ENCODE results near the gene CSK.

The CSK gene

DNA sequence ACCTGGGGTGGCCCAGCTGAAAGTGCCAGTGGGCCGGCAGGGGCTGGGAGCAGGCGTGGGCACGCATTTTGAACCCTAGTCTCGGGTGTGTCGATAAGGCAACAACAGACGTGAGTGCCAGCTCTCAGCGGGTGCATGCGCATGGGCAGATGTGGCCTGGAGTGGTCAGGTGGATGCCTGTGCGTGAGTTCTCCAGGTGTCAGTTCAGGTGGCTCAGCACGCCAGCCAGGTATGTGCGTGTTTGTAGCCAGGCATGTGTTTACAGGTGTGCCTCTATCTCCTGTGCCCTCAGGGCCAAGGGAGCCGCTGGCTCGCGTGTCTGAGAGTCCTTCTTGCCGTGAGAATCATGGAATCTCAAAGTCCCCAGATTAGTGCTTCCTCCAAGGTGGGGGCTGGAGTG lies 18.5 kb upstream of the CSK start:
- no peak for ATAC-seq
- Mint-ChIP-seq H3K27me3 (peaks cover 2% of the 10 kb centered on the region), H3K36me3 (ENCODE audit: low read depth) (no peaks in the 10 kb centered on the region), H3K4me3 (no peak overlapping the region), H3K4me1 (peaks cover 5% of the 10 kb centered on the region), H3K27ac (no peak overlapping the region), H3K9me3 (no peaks in the 10 kb centered on the region)
- no peak for DNase-seq

DNA sequence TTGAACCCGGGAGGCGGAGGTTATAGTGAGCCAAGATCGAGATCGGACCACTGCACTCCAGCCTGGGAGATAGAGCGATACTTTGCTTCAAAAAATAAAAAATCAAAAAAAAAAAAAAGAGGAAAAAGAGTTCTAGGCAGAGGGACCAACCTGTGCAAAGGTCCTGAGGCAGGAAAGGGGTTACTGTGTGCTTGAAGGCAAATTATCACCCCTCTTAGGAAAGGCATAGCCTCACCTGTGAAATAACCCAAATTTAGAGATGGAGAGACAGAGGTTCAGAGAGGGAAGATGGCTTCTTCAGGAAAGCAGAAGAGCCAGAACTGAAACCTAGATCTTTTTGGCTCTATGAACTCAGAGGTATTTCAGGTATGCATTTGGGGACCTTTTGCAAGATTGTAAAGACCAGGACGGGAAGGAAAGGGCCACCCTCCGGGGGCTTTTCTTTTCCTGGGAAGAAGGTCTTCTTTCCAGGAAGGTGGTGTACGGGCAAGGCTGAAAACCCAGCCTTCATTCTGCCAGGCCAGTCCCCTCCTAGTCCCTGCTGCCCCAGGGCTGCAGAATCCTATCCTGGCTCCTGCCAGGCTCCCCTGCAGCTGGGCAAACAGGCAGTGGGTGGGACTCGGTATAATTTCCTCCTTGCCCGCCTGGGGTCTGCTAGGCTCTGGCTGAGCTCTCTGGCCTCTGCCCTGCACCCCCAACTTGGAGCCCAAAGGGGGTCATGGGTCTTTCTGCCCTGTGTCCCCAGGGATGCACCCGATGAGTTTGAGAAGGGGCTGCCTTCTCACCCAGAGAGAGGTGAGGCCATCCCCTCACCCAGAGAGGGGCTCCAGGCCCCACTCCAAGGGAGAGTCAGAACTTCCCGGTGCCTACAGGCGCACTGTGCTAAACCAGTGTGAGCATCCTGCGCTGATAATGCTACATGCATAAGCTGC lies 14.4 kb upstream of the CSK start:
- Mint-ChIP-seq H3K27me3 (peaks cover 6% of the 10 kb centered on the region), H3K36me3 (ENCODE audit: low read depth) (no peaks in the 10 kb centered on the region), H3K4me1 (peaks cover 19% of the 10 kb centered on the region), H3K9me3 (no peaks in the 10 kb centered on the region), H3K4me3 (no peak overlapping the region), H3K27ac (no peak overlapping the region)
- DNase-seq (no peak), ATAC-seq (no peak)

DNA sequence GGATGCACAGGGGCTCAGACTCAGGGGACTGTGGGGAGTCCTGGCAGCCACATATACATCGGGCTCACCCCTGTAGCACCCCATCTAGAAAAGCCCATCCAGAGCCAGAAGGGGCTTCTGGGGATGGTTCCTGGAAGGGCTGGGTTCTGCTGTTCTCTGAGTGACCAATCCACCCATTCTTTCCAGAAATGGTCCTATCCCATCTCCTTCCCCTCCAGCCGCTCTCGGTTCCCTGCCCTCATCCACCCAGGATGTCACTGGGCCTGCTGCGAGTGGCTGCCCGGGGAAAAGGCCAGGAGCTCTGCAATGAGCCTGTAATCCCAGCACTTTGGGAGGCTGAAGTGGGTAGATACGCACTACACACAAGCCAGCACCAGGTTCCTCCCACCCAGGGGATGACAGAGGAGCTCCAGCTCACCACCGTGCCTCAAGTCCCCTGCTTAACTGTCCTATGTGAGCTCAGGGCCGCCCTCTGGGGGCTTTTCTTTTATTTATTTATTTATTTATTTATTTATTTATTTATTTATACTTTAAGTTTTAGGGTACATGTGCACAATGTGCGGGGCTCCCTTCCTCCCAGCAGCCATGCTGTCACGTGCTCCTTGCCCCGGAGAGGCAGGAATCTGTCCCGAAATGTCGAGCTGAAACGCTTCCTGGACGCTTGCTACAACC lies 13.6 kb upstream of the CSK start:
- H3K4me3 Mint-ChIP-seq: no peak overlapping the region
- no peaks in the 10 kb centered on the region for H3K9me3 Mint-ChIP-seq
- DNase-seq: no peak
- ATAC-seq: no peak
- peaks cover 22% of the 10 kb centered on the region for H3K4me1 Mint-ChIP-seq
- H3K36me3 Mint-ChIP-seq (ENCODE audit: low read depth): no peaks in the 10 kb centered on the region
- peak overlapping the region; percentile 40 for H3K27ac Mint-ChIP-seq
- H3K27me3 Mint-ChIP-seq: peaks cover 6% of the 10 kb centered on the region

DNA sequence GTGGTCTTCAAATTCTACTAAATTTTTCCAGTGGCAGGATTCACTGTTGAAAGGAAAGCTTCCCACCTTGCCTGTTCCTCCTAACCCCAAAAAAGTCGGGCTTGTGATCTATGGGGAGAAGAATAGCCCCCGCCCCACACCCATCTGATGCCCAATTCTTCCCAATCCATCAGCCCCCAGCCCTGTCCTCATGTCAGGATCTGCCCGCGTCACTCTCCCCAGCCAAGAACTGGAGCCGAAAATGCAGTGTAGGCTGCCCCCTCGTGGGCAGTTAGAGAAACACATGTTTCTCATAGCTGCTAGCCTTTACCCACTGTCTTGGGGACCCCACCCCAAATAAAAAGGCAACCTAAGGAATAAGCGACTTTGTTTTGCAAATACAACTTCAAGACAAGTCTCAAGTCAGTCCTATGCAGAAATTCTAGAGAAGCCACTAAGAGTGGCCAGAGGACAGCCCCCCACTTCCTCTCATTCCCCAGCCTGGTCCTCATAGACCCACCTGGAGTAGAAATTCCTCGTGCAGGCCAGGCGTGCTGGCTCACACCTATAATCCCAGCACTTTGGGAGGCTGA lies 13.0 kb upstream of the CSK start:
- Mint-ChIP-seq H3K4me1 (peaks cover 28% of the 10 kb centered on the region), H3K27ac (peak overlapping the region; percentile 40), H3K9me3 (no peaks in the 10 kb centered on the region), H3K27me3 (peaks cover 6% of the 10 kb centered on the region), H3K4me3 (peak overlapping the region; percentile 41), H3K36me3 (ENCODE audit: low read depth) (no peaks in the 10 kb centered on the region)
- ATAC-seq: peak; percentile 42
- DNase-seq: peak; percentile 69

- DNase-seq: no peak
Observed at GRCh38 chr15:74769463-74770025, 12.3 kb upstream of the CSK start.

GRCh38 chr15:74770211-74770903 lies 11.5 kb upstream of the CSK start:
- Mint-ChIP-seq H3K27me3 (peaks cover 6% of the 10 kb centered on the region), H3K9me3 (no peaks in the 10 kb centered on the region), H3K27ac (no peak overlapping the region), H3K4me3 (no peak overlapping the region), H3K36me3 (ENCODE audit: low read depth) (no peaks in the 10 kb centered on the region), H3K4me1 (peaks cover 38% of the 10 kb centered on the region)
- ATAC-seq: no peak
- no peak for DNase-seq

More at GRCh38 chr15:74769463-74770025, 12.3 kb upstream of the CSK start:
- peaks cover 33% of the 10 kb centered on the region for H3K4me1 Mint-ChIP-seq
- H3K9me3 Mint-ChIP-seq: no peaks in the 10 kb centered on the region
- peaks cover 6% of the 10 kb centered on the region for H3K27me3 Mint-ChIP-seq
- no peak overlapping the region for H3K27ac Mint-ChIP-seq
- no peaks in the 10 kb centered on the region for H3K36me3 Mint-ChIP-seq (ENCODE audit: low read depth)
- ATAC-seq: no peak
- no peak overlapping the region for H3K4me3 Mint-ChIP-seq

GRCh38 chr15:74773329-74773728 lies 8.6 kb upstream of the CSK start:
- ATAC-seq (no peak), DNase-seq (no peak)
- no peak overlapping the region for H3K4me3 Mint-ChIP-seq
- H3K27ac Mint-ChIP-seq: no peak overlapping the region
- no peaks in the 10 kb centered on the region for H3K9me3 Mint-ChIP-seq
- H3K4me1 Mint-ChIP-seq: peaks cover 65% of the 10 kb centered on the region
- no peaks in the 10 kb centered on the region for H3K36me3 Mint-ChIP-seq (ENCODE audit: low read depth)
- peaks cover 6% of the 10 kb centered on the region for H3K27me3 Mint-ChIP-seq

- Mint-ChIP-seq H3K4me3 (no peak overlapping the region), H3K4me1 (peaks cover 67% of the 10 kb centered on the region), H3K27me3 (peaks cover 3% of the 10 kb centered on the region)
Observed at GRCh38 chr15:74773731-74774252, 8.1 kb upstream of the CSK start.

DNA sequence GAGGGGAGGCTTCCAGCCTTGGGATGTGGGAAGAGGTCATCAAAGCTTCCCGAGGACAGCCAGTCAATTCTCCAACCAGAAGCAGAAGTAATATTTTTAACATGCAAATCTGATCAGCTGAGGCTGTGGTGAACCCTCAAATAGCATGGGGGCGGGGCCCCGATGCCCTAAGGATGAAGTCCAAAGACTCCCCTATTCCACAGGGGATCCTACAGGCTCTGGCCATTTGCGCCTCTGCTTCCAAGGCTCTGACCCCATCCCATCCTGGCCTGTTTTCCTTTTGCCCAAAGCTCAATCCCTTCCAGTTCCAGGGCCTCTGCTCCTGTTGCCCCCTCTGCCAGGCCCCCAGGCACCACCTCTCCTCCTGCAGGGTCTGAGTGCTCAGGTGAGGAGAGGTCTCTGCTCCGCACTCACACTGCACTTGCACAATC lies 6.7 kb upstream of the CSK start:
- H3K4me3 Mint-ChIP-seq: no peak overlapping the region
- no peak for ATAC-seq

More at GRCh38 chr15:74773731-74774252, 8.1 kb upstream of the CSK start:
- ATAC-seq (no peak), DNase-seq (no peak)
- Mint-ChIP-seq H3K9me3 (no peaks in the 10 kb centered on the region), H3K27ac (peak overlapping the region; percentile 19), H3K36me3 (ENCODE audit: low read depth) (no peaks in the 10 kb centered on the region)

GRCh38 chr15:74775894-74776293 lies 6.0 kb upstream of the CSK start:
- Mint-ChIP-seq H3K4me3 (no peak overlapping the region), H3K27ac (peak overlapping the region; percentile 76), H3K27me3 (peaks cover 2% of the 10 kb centered on the region), H3K9me3 (no peaks in the 10 kb centered on the region), H3K36me3 (ENCODE audit: low read depth) (no peaks in the 10 kb centered on the region), H3K4me1 (peaks cover 86% of the 10 kb centered on the region)
- ATAC-seq (no peak), DNase-seq (no peak)

More for the DNA sequence above, 6.7 kb upstream of the CSK start:
- DNase-seq: no peak
- no peak overlapping the region for H3K27ac Mint-ChIP-seq
- H3K36me3 Mint-ChIP-seq (ENCODE audit: low read depth): no peaks in the 10 kb centered on the region
- H3K27me3 Mint-ChIP-seq: peaks cover 2% of the 10 kb centered on the region
- peaks cover 79% of the 10 kb centered on the region for H3K4me1 Mint-ChIP-seq
- H3K9me3 Mint-ChIP-seq: no peaks in the 10 kb centered on the region

DNA sequence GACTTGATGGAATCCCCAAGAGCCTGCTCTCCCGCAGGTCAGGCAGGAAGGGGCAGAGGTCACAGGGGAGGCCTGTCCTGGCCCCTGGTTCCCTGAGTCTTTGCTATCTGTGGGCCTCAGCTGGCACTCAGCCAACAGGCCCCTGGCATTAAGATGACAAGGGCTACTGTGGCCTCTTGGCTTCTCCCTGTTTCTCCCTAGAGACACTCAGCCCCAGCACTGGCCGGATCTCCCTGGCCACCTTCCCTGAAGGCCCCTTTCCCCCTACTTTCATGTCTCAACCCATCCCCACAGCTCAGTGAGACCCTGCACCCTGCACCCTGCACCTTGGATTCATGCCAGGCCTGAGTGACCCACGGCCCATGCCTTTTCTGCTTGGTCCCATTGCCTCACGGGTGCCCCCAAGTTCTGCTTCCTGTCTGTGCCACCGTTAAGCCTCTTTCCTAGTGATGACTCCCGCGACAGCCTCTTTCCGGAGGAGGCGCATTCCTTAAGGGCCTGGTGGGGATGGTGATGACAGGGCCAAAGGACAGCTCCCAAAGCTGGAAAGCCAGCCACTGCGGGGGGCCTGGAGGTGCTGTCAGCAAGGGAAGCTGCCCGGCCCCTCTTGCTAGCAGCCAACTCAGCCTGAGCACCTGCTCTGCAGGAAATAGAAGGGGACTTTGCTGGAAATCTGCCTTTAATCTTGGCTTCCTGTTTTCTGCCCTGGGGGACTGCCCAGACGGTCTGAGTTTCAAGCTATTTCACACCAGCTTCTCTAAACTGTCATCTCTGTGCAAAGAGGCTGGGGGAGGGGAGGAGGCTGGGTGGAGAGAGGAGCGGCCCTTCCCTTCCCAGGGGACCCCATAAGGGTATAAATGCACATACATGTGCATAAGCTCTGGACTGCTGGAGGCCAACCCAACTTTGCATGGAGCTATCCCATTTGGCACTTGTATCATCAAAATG lies 4.8 kb upstream of the CSK start:
- DNase-seq (peak; percentile 64), ATAC-seq (peak; percentile 37)
- peaks cover 2% of the 10 kb centered on the region for H3K36me3 Mint-ChIP-seq (ENCODE audit: low read depth)
- peak overlapping the region; percentile 75 for H3K4me3 Mint-ChIP-seq
- H3K4me1 Mint-ChIP-seq: peaks cover 86% of the 10 kb centered on the region
- H3K27ac Mint-ChIP-seq: peak overlapping the region; percentile 99
- H3K27me3 Mint-ChIP-seq: no peaks in the 10 kb centered on the region
- no peaks in the 10 kb centered on the region for H3K9me3 Mint-ChIP-seq

GRCh38 chr15:74777769-74778598 lies 3.9 kb upstream of the CSK start:
- Mint-ChIP-seq H3K9me3 (no peaks in the 10 kb centered on the region), H3K4me3 (peak overlapping the region; percentile 75), H3K27me3 (no peaks in the 10 kb centered on the region), H3K4me1 (peaks cover 78% of the 10 kb centered on the region), H3K36me3 (ENCODE audit: low read depth) (peaks cover 2% of the 10 kb centered on the region), H3K27ac (peak overlapping the region; percentile 99)
- DNase-seq (no peak), ATAC-seq (no peak)

Measured in activated naive CD8-positive, alpha-beta T cell treated with anti-CD3 and anti-CD28 coated beads, Interleukin-2, amount 50 U/mL, for 24 hours (primary cell).